H1 (cell line): ENCODE measurements around the gene HSPBP1. TPM values are rescaled to one million over a fixed set of nuclear protein-coding genes. Genes with fewer than 3 reads are reported as not detected.

Experiments
- CTCF ChIA-PET: fragments of 300-600 bp; sonication (Branson Sonifier 250); formaldehyde crosslinking; loops from one replicate; lab custom pipeline; 2021; ENCODE audit not compliant: partially characterized antibody; lab: Charles Lee
- POLR2A ChIA-PET: fragments of 300-600 bp; sonication (Branson Sonifier 250); formaldehyde crosslinking; loops from one replicate; lab custom pipeline; 2021; ENCODE audit warnings: inconsistent platforms; ENCODE audit not compliant: partially characterized antibody; lab: Charles Lee
- DNase-seq, 2 experiments: peaks; one replicate each; pipeline versions ENCODE4 v3.0.0 to v3.0.0-alpha.2; 2010 to 2022; ENCODE audit warnings: low spot score in 2 of 2, low read depth in 1 of 2, mixed read lengths in 1 of 2
- FAIRE-seq: peaks from 2 replicates; lab custom pipeline; 2011; peaks lifted over from hg19 to GRCh38; lab: Jason Lieb, UNC
- H2AFZ ChIP-seq: 2 replicates; pipeline ENCODE4 v1.8.1; 2012; ENCODE audit warnings: low read length, inconsistent platforms
- H2AK5ac ChIP-seq: 2 replicates; pipeline ENCODE4 v1.6.1; 2013; ENCODE audit warnings: low read depth, low read length
- H2BK120ac ChIP-seq: replicated peaks from 2 replicates; pipeline ENCODE3; 2013; ENCODE audit warnings: low read depth, low read length, inconsistent platforms
- H2BK12ac ChIP-seq: 2 replicates; pipeline ENCODE4 v1.6.1; 2013; ENCODE audit warnings: low read depth, low read length
- H2BK15ac ChIP-seq: 2 replicates; pipeline ENCODE4 v1.6.1; 2013; ENCODE audit warnings: low read length
- H2BK20ac ChIP-seq: 2 replicates; pipeline ENCODE4 v1.6.1; 2013; ENCODE audit warnings: low read length
- H2BK5ac ChIP-seq: 2 replicates; pipeline ENCODE4 v1.6.1; 2013; ENCODE audit warnings: low read depth, low read length
- H3K14ac ChIP-seq: 2 replicates; pipeline ENCODE4 v1.6.1; 2013; ENCODE audit warnings: inconsistent platforms; ENCODE audit not compliant: insufficient read length
- H3K18ac ChIP-seq: 2 replicates; pipeline ENCODE4 v1.6.1; 2013; ENCODE audit warnings: low read length; ENCODE audit errors: extremely low read depth
- H3K23ac ChIP-seq: 2 replicates; pipeline ENCODE4 v1.6.1; 2013; ENCODE audit warnings: inconsistent platforms; ENCODE audit not compliant: insufficient read length
- H3K23me2 ChIP-seq: 2 replicates; pipeline ENCODE4 v1.6.1; 2013; ENCODE audit warnings: low read depth, low read length
- H3K27ac ChIP-seq: 2 replicates; pipeline ENCODE4 v1.6.1; 2011; ENCODE audit warnings: low read depth, low read length, inconsistent platforms
- H3K27me3 ChIP-seq, 4 experiments: replicated peaks in 1 of 4; 1 replicate in 1 of 4; 2 replicates in 3 of 4; pipeline versions ENCODE4 v1.6.1 to v1.8.1; 2011 to 2013; ENCODE audit warnings: low read length in 3 of 4, mild to moderate bottlenecking in 3 of 4, inconsistent platforms in 2 of 4, mixed read lengths in 2 of 4, moderate library complexity in 1 of 4; ENCODE audit not compliant: control insufficient read depth in 3 of 4, insufficient read depth in 3 of 4; ENCODE audit errors: extremely low read depth in 1 of 4
- H3K36me3 ChIP-seq, 4 experiments: 2 replicates each; pipeline versions ENCODE4 v1.6.1 to v1.8.1; 2011 to 2013; ENCODE audit warnings: mild to moderate bottlenecking in 4 of 4, low read length in 3 of 4, moderate library complexity in 2 of 4, control low read depth in 1 of 4, inconsistent platforms in 1 of 4; ENCODE audit not compliant: insufficient read depth in 4 of 4, control insufficient read depth in 2 of 4
- H3K4ac ChIP-seq: replicated peaks from 2 replicates; pipeline ENCODE3; 2013; ENCODE audit warnings: low read length, low read depth, mixed read lengths, inconsistent platforms; ENCODE audit not compliant: insufficient read length
- H3K4me1 ChIP-seq, 4 experiments: replicated peaks in 1 of 4; 1 replicate in 1 of 4; 2 replicates in 3 of 4; pipeline versions ENCODE4 v1.6.1 to v1.8.1; 2011 to 2013; ENCODE audit warnings: low read length in 3 of 4, inconsistent platforms in 2 of 4, mixed read lengths in 1 of 4; ENCODE audit not compliant: insufficient read depth in 4 of 4, control insufficient read depth in 3 of 4
- H3K4me2 ChIP-seq, 2 experiments: 2 replicates each; pipeline versions ENCODE4 v1.6.1 to v1.8.1; 2011 to 2013; ENCODE audit warnings: low read depth in 2 of 2, low read length in 2 of 2, control low read depth in 1 of 2, inconsistent platforms in 1 of 2, mild to moderate bottlenecking in 1 of 2; ENCODE audit not compliant: insufficient read depth in 1 of 2
- H3K4me3 ChIP-seq, 4 experiments: fragments of 200-600, 300-600 bp in 1 of 4; sonication (generic), shearing (Covaris generic), sonication (Bioruptor Twin) in 1 of 4; 2 replicates each; pipeline versions ENCODE4 v1.5.1 to v1.8.1; 2011 to 2016; ENCODE audit warnings: low read length in 4 of 4, low read depth in 3 of 4, control low read depth in 2 of 4, inconsistent platforms in 2 of 4, mild to moderate bottlenecking in 2 of 4, mixed read lengths in 1 of 4, moderate library complexity in 1 of 4; ENCODE audit not compliant: insufficient read depth in 2 of 4; ENCODE audit errors: extremely low read depth in 1 of 4
- H3K56ac ChIP-seq: replicated peaks from 2 replicates; pipeline ENCODE3; 2013; ENCODE audit warnings: low read depth, mild to moderate bottlenecking, mixed read lengths, low read length, inconsistent platforms; ENCODE audit not compliant: insufficient read length
- H3K79me1 ChIP-seq: 2 replicates; pipeline ENCODE4 v1.6.1; 2013; ENCODE audit warnings: low read depth, low read length, control low read depth
- H3K79me2 ChIP-seq, 2 experiments: 2 replicates each; pipeline versions ENCODE4 v1.6.1 to v1.8.1; 2012 to 2013; ENCODE audit warnings: low read length in 2 of 2, mild to moderate bottlenecking in 2 of 2, inconsistent platforms in 1 of 2; ENCODE audit not compliant: insufficient read depth in 2 of 2, control insufficient read depth in 1 of 2
- H3K9ac ChIP-seq, 4 experiments: replicated peaks in 1 of 4; 1 replicate in 1 of 4; 2 replicates in 3 of 4; pipeline versions ENCODE4 v1.6.1 to v1.8.1; 2011 to 2013; ENCODE audit warnings: low read depth in 3 of 4, low read length in 3 of 4, control low read depth in 2 of 4, mild to moderate bottlenecking in 2 of 4, moderate library complexity in 2 of 4, inconsistent platforms in 1 of 4; ENCODE audit errors: extremely low read depth in 1 of 4
- H3K9me3 ChIP-seq, 2 experiments: 2 replicates each; pipeline versions ENCODE4 v1.6.1 to v1.8.1; 2012 to 2013; ENCODE audit warnings: mild to moderate bottlenecking in 2 of 2, moderate library complexity in 2 of 2, control low read depth in 1 of 2, inconsistent platforms in 1 of 2, low read depth in 1 of 2, low read length in 1 of 2, mixed read lengths in 1 of 2; ENCODE audit not compliant: insufficient read depth in 2 of 2
- H4K20me1 ChIP-seq, 2 experiments: replicated peaks in 1 of 2; 2 replicates each; pipeline versions ENCODE3 to v1.8.1; 2011 to 2013; ENCODE audit warnings: inconsistent platforms in 2 of 2, low read length in 2 of 2, mild to moderate bottlenecking in 1 of 2; ENCODE audit not compliant: insufficient read depth in 2 of 2, control insufficient read depth in 1 of 2
- H4K5ac ChIP-seq: 2 replicates; pipeline ENCODE4 v1.6.1; 2013; ENCODE audit warnings: low read length, low read depth, mixed read lengths, inconsistent platforms; ENCODE audit not compliant: insufficient read length
- H4K8ac ChIP-seq: 2 replicates; pipeline ENCODE4 v1.8.0; 2013; ENCODE audit warnings: mild to moderate bottlenecking, moderate library complexity, low read length, inconsistent platforms; ENCODE audit not compliant: insufficient read depth; ENCODE audit errors: extremely low read depth
- H4K91ac ChIP-seq: replicated peaks from 2 replicates; pipeline ENCODE3; 2013; ENCODE audit warnings: low read length, mixed read lengths, inconsistent platforms; ENCODE audit not compliant: insufficient read length
- CEBPB ChIP-seq: IDR thresholded peaks from 2 replicates; pipeline ENCODE4 v1.6.1; 2012; ENCODE audit warnings: low read depth, low read length
- CTCF ChIP-seq, 3 experiments: IDR thresholded peaks; 1 replicate in 2 of 3; 2 replicates in 1 of 3; pipeline versions ENCODE4 v1.5.1 to v1.6.1; 2011; ENCODE audit warnings: low read length in 3 of 3, mild to moderate bottlenecking in 3 of 3, inconsistent platforms in 2 of 3, low read depth in 1 of 3, moderate library complexity in 1 of 3; ENCODE audit not compliant: insufficient read depth in 1 of 3; ENCODE audit errors: control extremely low read depth in 1 of 3
- EGR1 ChIP-seq: IDR thresholded peaks from 2 replicates; pipeline ENCODE4 v1.6.1; 2011; ENCODE audit warnings: low read depth, low read length, borderline replicate concordance
- HDAC2 ChIP-seq, 2 experiments: fragments of 300-600 bp in 1 of 2; sonication (generic) in 1 of 2; IDR thresholded peaks; 2 replicates each; pipeline ENCODE4 v1.6.1; 2011 to 2012; ENCODE audit warnings: low read depth in 2 of 2, low read length in 2 of 2, mild to moderate bottlenecking in 2 of 2, moderate library complexity in 2 of 2, borderline replicate concordance in 1 of 2, inconsistent platforms in 1 of 2
- POU5F1 ChIP-seq: IDR thresholded peaks from 2 replicates; pipeline ENCODE4 v1.6.1; 2011; ENCODE audit warnings: low read depth, mild to moderate bottlenecking, low read length, moderate library complexity
- WGBS, 2 experiments: shearing (Covaris generic) in 1 of 2; methylation state at CpG; one replicate each; pipeline versions ENCODE4 v1.1.6 to v1.1.7; 2013 to 2015; ENCODE audit warnings: low lambda C conversion rate in 2 of 2, mixed read lengths in 2 of 2, inconsistent platforms in 1 of 2, low coverage in 1 of 2, missing lambda C conversion rate in 1 of 2; ENCODE audit not compliant: insufficient replicate concordance in 2 of 2, insufficient coverage in 1 of 2, insufficient read length in 1 of 2; ENCODE audit errors: extremely low coverage in 1 of 2, missing lambda C conversion rate in 1 of 2; 5-methylcytosine and 5-hydroxymethylcytosine counted together
- polyA plus RNA-seq, 7 experiments: library from polyadenylated mRNA; depleted of rRNA in 3 of 7; stranded (reverse) in 5 of 7; unstranded in 2 of 7; fragments of >200 nt in 5 of 7; fragments of 200-250 nt in 2 of 7; gene quantifications; 1 replicate in 5 of 7; 2 replicates in 1 of 7; 4 replicates in 1 of 7; pipeline versions ENCODE4 v1.2.1 to v1.2.3, GENCODE V29; 2011 to 2013; ENCODE audit warnings: missing spikeins in 2 of 7, mixed read lengths in 2 of 7
- total RNA-seq: library from RNA; stranded (reverse); fragmentation: NEBNext Ultra II Directional; extraction: Animal tissue kit (Norgen Biotek cat#: 25700); gene quantifications from 2 replicates; pipeline ENCODE4 v1.2.1, GENCODE V29; 2021

Gene HSPBP1
- total and polyA plus RNA-seq, 2 of the 8 experiments (the other 6 are each of a cell fraction or from before 2014, with no cell fraction given), result 63.4 to 100 TPM

- Histone ChIP-seq H3K4me2 (peak overlapping the region; percentile 86 to 87), H4K20me1 (peaks cover 3 to 4% of the 10 kb centered on the region in 2 experiments), H2BK15ac (no peak overlapping the region), H4K5ac (no peak overlapping the region), H2AK5ac (no peak overlapping the region), H3K27ac (peak overlapping the region; percentile 85), H3K56ac (no peak overlapping the region), H3K4ac (no peak overlapping the region), H2BK5ac (peak overlapping the region; percentile 90; the same call in 1 of the 2 replicates), H3K18ac (peak overlapping the region; percentile 32; the same call in 1 of the 2 replicates), H3K79me1 (peaks cover 4% of the 10 kb centered on the region; the same call in 1 of the 2 replicates), H3K9ac (peak overlapping the region in 3 of 4 experiments; percentile 54 to 86 (median 86); a peak in 6 of 7 replicates), H2BK120ac (no peak overlapping the region), H3K23ac (no peak overlapping the region), H3K27me3 (no peaks in the 10 kb centered on the region), H4K8ac (peak overlapping the region; percentile 95; the same call in 1 of the 2 replicates), H3K14ac (no peak overlapping the region), H3K79me2 (peaks cover 3 to 6% of the 10 kb centered on the region in 2 experiments; a peak in 3 of 4 replicates), H3K36me3 (peaks cover 0 to 9% (median 4%) of the 10 kb centered on the region in 4 experiments; a peak in 5 of 8 replicates), H3K4me1 (peaks cover 3 to 19% (median 7%) of the 10 kb centered on the region in 4 experiments), H2BK12ac (no peak overlapping the region), H3K9me3 (no peaks in the 10 kb centered on the region; a peak in 1 of 4 replicates), H2BK20ac (no peak overlapping the region), H3K23me2 (peaks cover 9% of the 10 kb centered on the region; the same call in 1 of the 2 replicates), H3K4me3 (peak overlapping the region; percentile 71 to 98 (median 90)), H2AFZ (peak overlapping the region; percentile 87; the same call in 1 of the 2 replicates), H4K91ac (no peak overlapping the region)
- ChIA-PET CTCF (interaction anchor here (1.4 to 1.5 kb wide), 2 partner anchors 11 to 24 kb away, joined by 4 to 6 read pairs; no protein-coding TSS in a partner anchor), POLR2A (interaction anchor here (1.0 to 5.9 kb wide), 9 partner anchors 16 to 325 kb away, joined by 3 to 28 read pairs (median 5); partner anchors contain the start of genes PPP1R12C, PPP6R1 and UBE2S)
- no peak for FAIRE-seq
- TF ChIP-seq HDAC2 (IDR thresholded peaks at IDR 0.05; ENCODE audit: borderline replicate concordance in 1 of 2, low read depth in 2 of 2, low read length in 2 of 2) (no peak), EGR1 (no peak), CTCF (IDR thresholded peaks at IDR 0.05; ENCODE audit: control extremely low read depth in 1 of 3, insufficient read depth in 1 of 3, low read depth in 1 of 3, low read length in 3 of 3) (no peak), POU5F1 (no peak), CEBPB (no peak)
- 5% methylated on average over 23 of the region's 23 CpGs; no CpG with 5 or more reads in 1 of the 2 experiments for WGBS, 2 experiments
- no peak for DNase-seq
Measured at GRCh38 chr19:55279340-55279739, 570 bp downstream of the HSPBP1 start.
